SK-MEL-5 (cell line): ENCODE data around the gene COPS3. TPM values are rescaled to one million over a fixed set of nuclear protein-coding genes. Genes with fewer than 3 reads are reported as not detected.

Source experiments
- DNase-seq: peaks from one replicate; pipeline ENCODE4 v3.0.0-alpha.2; 2016; ENCODE audit warnings: low read depth, low spot score
- in situ Hi-C: cut with HindIII; loops from 2 replicates; pipeline ENCODE4 v1.10.0; 2016; ENCODE audit warnings: low sequenced_read_pairs, high pct_unique_total_duplicates, low pct_unique_long_range_greater_than_20kb
- total RNA-seq: library from RNA; depleted of rRNA; stranded (reverse); fragments of >200 nt; shearing (Covaris generic); gene quantifications from 2 replicates; pipeline ENCODE4 v1.2.3, GENCODE V29; 2014

Gene COPS3
- total RNA-seq, 1 experiment from 2014 or later, result 121 TPM

DNA sequence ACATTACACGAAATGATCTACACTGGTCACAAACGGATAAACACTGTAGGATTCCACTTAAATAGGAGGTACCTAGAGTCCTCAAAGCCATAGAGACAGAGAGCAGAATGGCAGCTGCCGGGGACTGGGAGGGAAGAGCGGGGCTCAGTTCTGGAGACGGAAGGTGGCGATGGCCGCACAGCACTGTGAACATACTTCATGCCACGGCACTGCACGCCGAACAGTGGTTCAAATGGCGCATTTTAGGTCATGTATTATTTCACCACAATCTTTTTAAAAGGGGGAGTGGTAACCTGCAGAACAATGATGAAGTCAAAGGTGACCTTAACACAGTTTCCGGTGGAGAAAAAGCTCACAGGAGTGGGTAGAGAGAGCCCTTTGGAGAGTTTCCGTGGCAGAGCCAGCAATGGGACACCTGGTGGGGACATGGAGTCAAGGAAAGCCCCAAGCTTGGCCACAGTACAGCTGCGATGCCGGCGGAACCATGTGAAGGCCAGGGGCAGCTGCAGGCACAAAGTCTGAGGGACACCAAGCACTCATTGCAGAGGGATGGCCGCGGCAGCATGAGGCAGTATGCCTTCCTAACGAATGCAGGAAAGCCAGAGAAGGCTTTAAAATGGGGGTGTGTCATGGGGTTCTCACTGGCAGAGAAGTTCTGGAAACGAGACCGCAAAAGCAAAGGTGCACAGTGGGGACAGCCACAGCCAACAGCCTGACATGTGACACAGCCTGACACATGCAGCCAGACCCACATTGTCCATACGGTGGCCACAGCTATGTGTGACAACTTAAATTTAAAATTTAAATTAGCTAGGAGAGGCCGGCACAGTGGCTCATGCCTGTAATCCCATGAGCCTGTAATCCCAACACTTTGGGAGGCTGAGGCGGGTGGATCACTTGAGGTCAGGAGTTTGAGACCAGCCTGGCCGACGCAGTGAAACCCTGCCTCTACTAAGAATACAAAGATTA lies 51.3 kb downstream of the COPS3 start:
- DNase-seq, result no peak
- in situ Hi-C loops, result no loop called here

DNA sequence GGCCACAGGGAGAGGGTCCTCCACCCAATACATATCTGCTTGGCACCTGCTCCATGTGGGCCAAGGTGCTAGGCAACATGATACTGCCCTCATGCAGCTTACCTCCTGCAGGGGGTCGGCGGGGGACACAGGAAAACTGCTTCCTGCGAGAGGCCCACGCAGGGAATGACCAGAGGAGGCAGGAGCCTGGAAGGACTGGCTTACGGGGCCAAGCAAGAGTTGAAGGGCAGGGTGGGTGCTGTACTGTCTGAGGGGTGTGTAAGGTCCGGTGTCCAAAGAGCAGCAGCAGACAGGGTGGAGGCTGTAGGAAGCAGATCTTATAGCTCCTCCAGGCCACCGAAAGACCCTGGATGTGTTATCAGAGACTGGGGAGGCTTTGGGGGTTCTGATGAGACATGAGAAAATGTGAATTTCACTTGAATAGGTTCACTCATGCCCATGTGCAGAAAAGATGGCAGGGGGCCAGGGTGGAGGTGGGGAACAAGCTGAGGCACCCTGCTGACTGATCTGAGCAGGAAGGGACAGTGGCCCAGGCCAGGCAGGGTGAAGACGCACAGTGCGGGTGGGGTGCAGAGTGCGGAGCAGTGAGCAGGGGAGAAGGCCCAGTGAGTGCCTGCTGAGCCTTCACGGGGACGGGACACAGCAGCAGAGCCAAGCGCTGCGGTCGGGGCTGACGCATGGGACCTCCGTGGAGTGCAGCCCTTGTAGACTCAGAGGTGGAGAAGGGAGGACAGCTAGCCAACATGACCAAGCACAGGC lies 52.3 kb downstream of the COPS3 start:
- in situ Hi-C loops, result no loop called here

DNA sequence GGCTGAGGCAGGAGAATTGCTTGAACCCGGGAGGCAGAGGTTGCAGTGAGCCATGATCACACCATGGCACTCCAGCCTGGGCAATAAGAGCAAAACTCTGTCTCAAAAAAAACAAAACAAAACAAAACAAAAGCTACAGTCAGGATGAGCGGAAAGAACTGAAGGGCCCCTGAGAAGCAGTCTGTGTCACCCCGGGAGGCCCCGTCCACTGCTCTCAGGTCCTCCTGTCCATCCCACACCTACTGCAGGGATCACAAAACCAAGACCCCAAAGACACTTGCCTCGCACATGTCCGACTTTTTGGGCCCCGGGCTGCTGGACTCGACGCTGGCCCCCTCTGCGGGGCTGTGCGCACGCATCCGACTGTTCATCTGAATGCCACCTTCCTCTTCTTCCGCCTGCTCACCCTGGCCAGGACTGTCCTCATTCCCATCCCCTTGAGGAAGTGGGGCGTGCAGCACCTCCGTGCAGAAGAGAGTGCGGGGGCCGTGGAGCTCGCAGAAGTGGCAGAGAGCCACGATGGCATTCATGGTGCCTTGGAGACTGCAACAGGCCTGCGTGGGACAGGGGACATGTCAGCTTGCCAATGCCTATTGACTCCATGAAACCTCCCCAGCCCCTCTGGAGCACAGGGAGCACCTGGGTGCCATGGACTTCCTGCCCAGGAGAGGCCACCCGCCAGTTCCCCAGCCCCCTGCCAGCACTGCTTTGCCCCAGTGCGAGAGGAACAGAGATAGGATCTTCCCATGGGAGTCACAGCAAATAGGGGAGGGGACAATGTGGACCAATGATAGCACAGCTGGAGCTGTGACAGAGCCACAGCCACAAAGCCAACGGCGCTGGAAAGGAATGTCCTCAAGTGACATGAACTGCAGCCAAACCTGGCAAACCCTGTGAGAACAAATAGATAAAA lies 53.2 kb downstream of the COPS3 start:
- DNase-seq, result no peak
- in situ Hi-C loops, result no loop called here

More for the DNA sequence above, 52.3 kb downstream of the COPS3 start:
- DNase-seq, result no peak

DNA sequence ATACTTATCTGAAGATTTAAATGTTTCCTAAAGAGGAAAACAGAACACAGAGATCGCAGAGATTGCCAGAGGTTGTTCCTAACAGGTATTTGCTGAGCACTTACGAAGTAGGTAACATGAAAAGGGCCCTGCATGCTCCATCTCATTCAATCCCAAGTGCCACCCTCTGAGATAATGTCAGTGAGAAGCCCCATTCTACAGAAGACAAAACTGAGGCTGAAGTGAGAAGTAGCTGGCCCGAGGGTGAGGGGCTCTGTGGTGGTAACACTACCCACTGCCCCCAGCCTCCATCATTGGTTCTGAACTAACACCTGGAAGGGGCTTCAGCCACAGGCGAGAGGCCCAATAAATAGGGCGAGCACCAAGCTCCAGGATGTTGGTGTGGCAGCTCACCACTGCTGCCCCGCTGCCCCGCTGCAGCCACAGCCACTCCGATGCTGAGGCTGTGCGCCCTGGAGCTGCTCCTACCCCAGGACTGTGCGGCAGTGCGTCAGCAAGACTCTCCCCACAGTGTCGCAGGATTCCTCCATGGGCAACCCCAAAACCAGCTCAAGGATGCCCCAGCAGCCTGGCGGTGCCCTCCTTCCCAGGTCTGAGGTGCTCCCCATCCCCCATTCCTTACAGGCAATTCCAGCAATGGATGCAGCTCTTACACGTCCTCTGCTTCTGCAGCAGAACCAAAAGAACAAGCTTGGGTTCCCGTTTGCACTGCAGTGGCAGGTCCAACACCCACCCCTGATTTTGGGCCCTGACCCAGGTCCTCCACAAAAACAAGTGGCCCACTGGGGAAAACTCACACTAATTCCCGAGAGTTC lies 54.4 kb downstream of the COPS3 start:
- DNase-seq, result no peak
- in situ Hi-C loops, result no loop called here

DNA sequence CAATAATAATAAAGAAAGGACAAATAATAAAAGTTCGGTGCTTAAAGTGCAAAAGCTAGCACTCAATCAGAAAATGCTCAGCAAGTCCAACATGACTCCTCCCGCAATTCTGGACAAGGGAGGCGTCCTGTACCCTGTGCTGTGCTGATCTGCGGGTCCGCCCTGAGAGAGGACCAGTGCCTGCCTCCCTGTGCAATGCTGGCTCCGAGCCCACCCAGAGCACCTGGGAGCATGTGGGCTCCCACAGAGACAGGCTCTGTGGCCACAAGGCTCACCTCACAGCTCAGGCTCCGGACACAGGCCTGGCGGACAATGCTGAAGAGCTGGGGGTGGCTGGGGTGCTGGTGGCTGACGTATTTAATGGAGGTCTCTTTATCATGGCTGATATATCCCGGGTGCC lies 55.1 kb downstream of the COPS3 start:
- in situ Hi-C loops, result no loop called here
- DNase-seq, result no peak

DNA sequence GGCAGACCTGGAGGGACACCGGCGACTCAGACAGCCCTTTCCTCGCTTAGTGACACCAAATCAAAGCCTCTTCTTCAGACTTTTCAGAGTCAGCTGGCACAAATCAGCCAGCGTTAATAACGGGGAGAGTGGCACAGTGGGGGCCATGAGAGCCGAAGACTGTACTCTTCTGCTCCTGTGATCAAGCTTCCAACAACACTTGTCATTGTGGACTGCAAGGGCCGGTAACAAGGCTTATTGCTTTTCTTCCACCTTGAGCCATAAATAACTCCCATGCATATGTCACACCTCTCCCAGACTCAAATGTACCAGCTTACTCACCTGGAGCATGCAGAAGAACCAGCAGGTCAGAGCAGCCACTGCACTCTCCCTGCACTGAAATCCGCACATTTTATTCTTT lies 56.9 kb downstream of the COPS3 start:
- no peak for DNase-seq
- in situ Hi-C loops, result no loop called here

DNA sequence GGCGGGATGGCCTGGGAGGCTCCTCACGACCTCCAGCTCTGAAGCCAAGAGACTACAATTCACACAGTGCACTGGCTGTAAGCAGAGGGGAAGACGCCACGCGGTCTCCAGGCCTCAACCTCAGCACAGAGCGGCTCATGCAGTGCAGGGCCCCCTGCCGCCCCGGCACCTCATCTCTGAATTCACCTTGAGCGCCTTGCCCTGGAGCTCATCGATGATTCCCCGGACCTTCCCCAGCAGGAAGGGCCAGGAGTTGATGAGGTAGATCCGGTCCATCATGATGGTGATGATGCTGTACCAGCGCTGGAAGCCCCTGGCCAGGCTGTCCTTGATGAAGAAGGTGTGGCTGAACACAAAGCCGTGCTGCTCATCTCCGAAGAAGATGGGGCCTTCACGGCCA lies 57.3 kb downstream of the COPS3 start:
- in situ Hi-C loops, result no loop called here
- no peak for DNase-seq

DNA sequence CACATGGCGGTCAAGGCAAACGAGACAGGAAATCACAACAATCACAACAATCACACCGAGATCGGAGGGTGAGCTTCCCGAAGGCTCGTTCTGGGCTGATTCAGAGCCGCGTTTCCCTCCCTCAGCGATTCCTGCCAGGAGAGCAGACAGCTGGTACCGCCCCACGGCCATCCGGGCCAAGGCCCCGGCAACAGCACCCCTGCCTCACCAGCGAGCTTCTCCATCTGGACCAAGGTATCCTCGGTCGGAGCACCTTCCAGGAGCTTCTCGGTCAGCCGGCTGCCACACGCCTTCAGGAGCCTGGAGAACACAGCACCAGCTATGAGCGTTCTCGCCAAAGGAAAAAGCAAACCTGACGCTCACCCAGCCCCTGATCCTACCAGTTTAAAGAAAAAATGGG lies 59.7 kb downstream of the COPS3 start:
- in situ Hi-C loops, result no loop called here
- no peak for DNase-seq

DNA sequence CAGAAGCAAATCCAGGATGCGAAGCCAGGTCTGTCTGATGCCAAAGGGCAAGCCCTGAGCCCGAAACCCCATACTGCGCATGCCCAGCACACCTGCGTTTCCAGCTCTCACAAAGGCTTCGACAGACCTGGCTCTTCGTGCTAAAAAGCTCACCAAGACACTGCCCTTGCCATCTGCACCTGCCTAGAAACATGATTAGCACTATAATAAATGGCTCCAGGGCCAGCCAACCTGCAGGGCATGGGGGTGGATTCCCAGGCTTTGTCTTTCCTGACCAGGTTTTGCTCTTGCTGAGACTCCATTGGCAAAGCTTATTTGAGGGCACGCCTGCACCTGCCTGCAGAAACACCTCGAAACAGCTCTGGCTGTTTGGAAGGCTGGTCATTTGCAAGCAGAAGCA lies 60.5 kb downstream of the COPS3 start:
- in situ Hi-C loops, result no loop called here
- no peak for DNase-seq

DNA sequence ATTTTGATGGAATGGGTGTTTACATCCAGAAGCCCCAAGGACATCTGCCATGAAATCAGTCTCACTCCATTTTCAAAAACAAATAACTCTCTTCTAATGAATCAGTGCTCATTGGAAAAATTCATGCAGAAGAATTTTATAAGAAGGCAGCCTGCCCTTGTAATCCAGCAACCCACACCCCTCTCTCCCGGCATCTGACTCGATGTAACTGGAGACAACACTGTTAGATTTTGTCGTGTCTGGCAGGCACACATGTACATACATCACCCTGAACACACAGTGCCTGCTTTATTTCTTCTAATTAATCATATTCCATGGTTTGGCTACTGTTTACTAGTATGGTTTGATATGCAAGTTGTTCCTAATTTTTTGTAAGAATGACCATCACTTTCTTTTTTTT lies 63.1 kb downstream of the COPS3 start:
- no peak for DNase-seq
- in situ Hi-C loops, result no loop called here

DNA sequence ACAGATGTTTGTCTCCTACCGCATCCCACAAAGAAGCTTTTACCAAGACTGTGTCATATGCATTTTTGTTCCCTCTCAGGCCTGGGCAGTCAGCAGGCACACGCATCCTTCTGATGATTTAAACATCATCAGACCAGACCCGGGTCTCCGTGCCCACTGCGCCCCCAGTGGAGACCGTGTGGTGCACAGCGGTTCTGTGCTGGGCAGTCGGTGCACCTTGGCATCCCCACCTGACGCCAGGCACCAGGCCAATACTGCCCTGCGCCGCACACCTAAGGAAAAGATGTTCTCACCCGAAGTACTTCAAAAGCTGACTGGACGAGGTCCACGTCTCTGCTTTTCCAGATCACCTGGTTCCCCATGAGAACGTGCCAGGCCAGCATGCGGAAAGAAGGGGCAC lies 64.3 kb downstream of the COPS3 start:
- in situ Hi-C loops, result no loop called here
- peak; percentile 46 for DNase-seq

DNA sequence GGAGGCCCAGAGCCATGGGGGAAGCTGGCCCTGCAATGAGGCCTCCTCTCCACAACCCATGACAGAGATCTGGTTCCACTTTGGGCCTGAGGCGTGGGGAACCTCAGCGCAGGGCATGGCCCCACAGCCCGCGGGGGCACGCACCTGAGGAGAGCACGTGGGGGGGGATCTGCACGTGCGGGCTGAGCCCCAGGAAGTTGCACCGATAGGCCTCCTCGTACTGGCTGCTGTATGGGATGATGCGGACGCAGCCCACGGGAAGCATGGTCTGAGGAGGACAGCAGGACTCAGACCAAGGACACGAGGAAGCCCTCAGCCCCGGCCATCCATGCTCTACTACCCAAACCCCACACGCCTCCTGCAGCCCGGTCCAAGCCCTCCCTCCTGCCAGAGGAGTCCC lies 64.8 kb downstream of the COPS3 start:
- in situ Hi-C loops, result no loop called here
- DNase-seq, result no peak

DNA sequence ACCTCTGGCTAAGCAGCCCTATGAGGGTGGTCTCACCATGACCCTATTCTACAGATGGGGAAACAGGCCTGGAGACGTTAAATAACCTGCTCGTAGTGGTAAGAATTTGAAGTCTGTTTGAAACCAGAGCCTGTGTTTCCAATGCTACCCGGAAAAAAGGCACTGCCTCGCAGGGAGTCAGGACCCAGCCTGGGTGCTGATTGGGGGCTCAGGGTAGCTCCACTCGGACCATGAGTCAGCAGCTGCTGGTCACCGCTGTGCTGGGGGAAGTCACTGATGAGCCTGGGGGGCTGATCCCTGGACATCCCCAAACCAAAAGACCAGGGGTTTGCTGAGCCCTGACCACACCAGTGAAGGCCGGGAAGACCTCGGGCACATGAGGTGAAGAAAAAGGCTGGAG lies 65.5 kb downstream of the COPS3 start:
- DNase-seq, result no peak
- in situ Hi-C loops, result no loop called here

DNA sequence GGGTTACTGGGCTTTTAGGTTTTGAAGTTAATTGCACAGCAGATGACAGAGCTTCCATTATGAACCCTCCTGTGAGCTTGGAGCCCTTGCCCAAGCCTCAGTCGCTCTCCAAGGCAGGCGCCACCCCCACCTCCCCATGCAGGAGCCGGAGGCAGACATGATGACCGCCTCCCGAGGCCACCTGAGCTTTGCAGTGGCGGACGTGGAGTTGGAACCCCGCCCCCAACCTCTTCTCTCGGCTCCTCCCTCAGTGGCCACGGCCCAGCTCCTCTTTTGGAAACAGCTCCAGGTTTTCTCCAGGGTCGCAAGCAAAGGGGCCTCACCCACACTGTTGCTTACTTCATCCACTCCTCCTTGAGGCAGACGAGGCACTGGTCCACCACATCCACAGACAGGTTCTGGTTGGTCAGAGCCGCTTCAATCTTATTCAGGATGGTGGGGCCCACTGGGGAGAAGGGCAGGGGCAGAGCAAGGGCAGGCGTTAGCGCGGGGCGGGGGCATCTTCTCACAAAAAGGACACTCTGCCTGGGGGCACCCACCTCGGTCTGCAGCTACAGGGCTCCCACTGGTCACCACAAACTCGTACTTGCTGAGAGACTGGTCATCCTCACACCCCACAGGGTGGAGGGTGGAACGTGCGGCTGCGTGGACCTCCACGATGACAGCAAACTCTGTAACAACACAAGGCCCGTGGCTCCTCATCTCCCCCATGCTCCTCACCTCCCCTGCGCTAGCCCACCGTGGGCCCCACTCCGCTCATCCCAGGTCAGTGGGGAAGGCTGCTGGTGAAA lies 66.2 kb downstream of the COPS3 start:
- no peak for DNase-seq
- in situ Hi-C loops, result no loop called here

DNA sequence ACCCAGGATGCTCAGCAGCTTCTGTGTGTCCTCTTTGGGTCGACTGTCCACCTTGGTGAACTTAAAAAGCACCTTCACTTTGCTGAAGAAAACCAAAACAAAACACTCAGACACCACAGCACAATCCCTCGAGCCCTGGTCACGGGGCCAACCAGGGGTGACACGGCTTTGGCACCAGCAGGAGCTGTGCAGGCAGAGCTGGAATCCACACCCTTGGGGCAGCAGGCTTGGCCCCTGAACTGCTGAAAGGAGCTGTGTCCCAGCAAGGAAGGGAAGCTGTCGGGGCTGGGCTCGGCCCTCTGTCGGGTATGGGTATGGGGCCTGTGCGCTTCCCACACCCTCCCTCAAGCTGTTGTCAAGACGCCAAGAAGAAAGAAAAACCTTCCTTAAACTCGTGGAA lies 67.3 kb downstream of the COPS3 start:
- in situ Hi-C loops, result no loop called here
- DNase-seq, result no peak

DNA sequence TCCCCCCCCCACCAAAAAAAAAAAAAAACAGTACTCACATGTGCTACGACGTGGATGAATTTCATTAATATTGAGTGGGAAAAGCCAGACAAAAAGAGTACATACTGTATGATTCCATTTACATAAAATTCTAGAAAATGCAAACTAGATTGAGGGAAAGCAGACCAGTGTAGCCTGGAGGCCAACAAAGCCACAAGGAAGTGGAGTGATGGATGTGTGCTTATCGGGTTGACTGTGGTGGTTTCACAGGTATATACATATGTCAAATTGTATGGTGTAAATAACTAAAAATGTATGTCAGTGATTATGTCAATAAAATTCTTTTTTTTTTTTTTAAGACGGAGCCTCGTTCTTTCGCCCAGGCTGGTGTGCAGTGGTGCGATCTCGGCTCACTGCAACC lies 73.0 kb downstream of the COPS3 start:
- in situ Hi-C loops, result no loop called here
- DNase-seq, result no peak
